Measurements from ENCODE around the gene CSMD2.

DNA sequence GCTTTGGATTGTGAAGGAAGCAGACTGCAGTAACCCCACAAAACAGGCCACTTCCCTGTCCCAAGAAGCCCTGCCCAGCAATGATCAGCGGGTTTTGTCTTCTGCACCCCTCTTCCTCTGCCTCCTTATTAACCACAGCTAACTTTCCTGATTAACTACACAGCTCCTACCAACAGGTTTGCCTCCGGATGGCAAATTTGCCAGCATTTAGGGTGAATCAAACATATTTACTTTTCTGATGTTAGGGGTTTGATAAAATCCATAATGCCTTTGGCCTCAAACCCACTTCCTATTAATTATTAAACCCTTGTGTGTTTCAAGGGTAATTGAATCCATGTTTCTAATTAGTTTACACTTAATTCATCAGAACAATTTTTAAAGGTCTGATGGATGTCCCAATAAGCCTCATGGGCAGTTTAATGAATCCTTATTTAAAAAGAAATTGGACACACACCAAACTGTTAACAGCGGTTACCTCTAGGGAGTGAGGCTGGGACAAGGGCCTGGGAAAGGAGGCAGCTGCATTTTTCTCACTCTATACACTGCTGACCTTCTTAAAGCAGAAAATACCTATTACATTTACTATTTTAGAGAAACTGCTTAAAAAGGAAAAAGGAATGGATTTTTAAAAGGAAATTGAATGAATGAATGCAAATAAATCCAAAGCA lies 91.9 kb downstream of the CSMD2 start:
- TF ChIP-seq, protein P1, sequence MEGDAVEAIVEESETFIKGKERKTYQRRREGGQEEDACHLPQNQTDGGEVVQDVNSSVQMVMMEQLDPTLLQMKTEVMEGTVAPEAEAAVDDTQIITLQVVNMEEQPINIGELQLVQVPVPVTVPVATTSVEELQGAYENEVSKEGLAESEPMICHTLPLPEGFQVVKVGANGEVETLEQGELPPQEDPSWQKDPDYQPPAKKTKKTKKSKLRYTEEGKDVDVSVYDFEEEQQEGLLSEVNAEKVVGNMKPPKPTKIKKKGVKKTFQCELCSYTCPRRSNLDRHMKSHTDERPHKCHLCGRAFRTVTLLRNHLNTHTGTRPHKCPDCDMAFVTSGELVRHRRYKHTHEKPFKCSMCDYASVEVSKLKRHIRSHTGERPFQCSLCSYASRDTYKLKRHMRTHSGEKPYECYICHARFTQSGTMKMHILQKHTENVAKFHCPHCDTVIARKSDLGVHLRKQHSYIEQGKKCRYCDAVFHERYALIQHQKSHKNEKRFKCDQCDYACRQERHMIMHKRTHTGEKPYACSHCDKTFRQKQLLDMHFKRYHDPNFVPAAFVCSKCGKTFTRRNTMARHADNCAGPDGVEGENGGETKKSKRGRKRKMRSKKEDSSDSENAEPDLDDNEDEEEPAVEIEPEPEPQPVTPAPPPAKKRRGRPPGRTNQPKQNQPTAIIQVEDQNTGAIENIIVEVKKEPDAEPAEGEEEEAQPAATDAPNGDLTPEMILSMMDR (IDR thresholded peaks at IDR 0.05; ENCODE audit: low read depth, low read length), result no peak
- TF ChIP-seq EZH2phosphoT487 (IDR thresholded peaks at IDR 0.05; ENCODE audit: low read depth), result no peak
